Astrocyte (in vitro differentiated cells and primary cell): ENCODE results near the gene CHST11. TPM values are rescaled to one million over a fixed set of nuclear protein-coding genes. Genes with fewer than 3 reads are reported as not detected.
A peak's percentile ranks its signal among the peaks of the same experiment; 100 is the strongest.

Experiments used
- DNase-seq: peaks from one replicate; pipeline ENCODE4 v3.0.0-alpha.2; 2010; ENCODE audit warnings: low read depth
- FAIRE-seq: peaks from 2 replicates; lab custom pipeline; 2011; peaks lifted over from hg19 to GRCh38; lab: Jason Lieb, UNC
- H2AFZ ChIP-seq: 2 replicates; pipeline ENCODE4 v1.6.0; 2012; ENCODE audit warnings: low read depth, low read length, inconsistent platforms
- H3K27ac ChIP-seq: 2 replicates; pipeline ENCODE4 v1.5.1; 2011; ENCODE audit warnings: low read depth, low read length, inconsistent platforms
- H3K27me3 ChIP-seq: 2 replicates; pipeline ENCODE4 v1.6.0; 2011; ENCODE audit warnings: low read length, inconsistent platforms; ENCODE audit not compliant: insufficient read depth
- H3K36me3 ChIP-seq: 2 replicates; pipeline ENCODE4 v1.5.1; 2011; ENCODE audit warnings: low read length, inconsistent platforms; ENCODE audit not compliant: insufficient read depth
- H3K4me1 ChIP-seq: 2 replicates; pipeline ENCODE4 v1.5.1; 2011; ENCODE audit warnings: low read length, inconsistent platforms; ENCODE audit not compliant: insufficient read depth
- H3K4me2 ChIP-seq: 2 replicates; pipeline ENCODE4 v1.6.0; 2012; ENCODE audit warnings: low read length, inconsistent platforms
- H3K4me3 ChIP-seq: 2 replicates; pipeline ENCODE4 v1.5.1; 2011; ENCODE audit warnings: low read depth, mild to moderate bottlenecking, low read length, inconsistent platforms; ENCODE audit not compliant: insufficient read depth
- H3K79me2 ChIP-seq: 2 replicates; pipeline ENCODE4 v1.6.0; 2012; ENCODE audit warnings: mild to moderate bottlenecking, low read length, inconsistent platforms; ENCODE audit not compliant: insufficient read depth
- H3K9ac ChIP-seq: 2 replicates; pipeline ENCODE4 v1.6.0; 2012; ENCODE audit warnings: mild to moderate bottlenecking, low read length, inconsistent platforms
- H3K9me3 ChIP-seq: 2 replicates; pipeline ENCODE4 v1.5.1; 2012; ENCODE audit warnings: low read depth, mild to moderate bottlenecking, low read length, inconsistent platforms; ENCODE audit not compliant: insufficient read depth
- H4K20me1 ChIP-seq: 2 replicates; pipeline ENCODE4 v1.6.0; 2012; ENCODE audit warnings: low read length, inconsistent platforms; ENCODE audit not compliant: insufficient read depth
- H3K27ac Mint-ChIP-seq: one replicate; pipeline ENCODE4 v1.8.0; 2021; ENCODE audit warnings: mild to moderate bottlenecking, mixed read lengths; ENCODE audit not compliant: unreplicated experiment
- H3K27me3 Mint-ChIP-seq: one replicate; pipeline ENCODE4 v1.8.0; 2021; ENCODE audit warnings: low read depth, mixed read lengths; ENCODE audit not compliant: unreplicated experiment
- H3K36me3 Mint-ChIP-seq: one replicate; pipeline ENCODE4 v1.8.0; 2021; ENCODE audit warnings: low read depth, mixed read lengths; ENCODE audit not compliant: unreplicated experiment
- H3K4me1 Mint-ChIP-seq: one replicate; pipeline ENCODE4 v1.8.0; 2021; ENCODE audit warnings: low read depth, mixed read lengths; ENCODE audit not compliant: unreplicated experiment
- H3K4me3 Mint-ChIP-seq: one replicate; pipeline ENCODE4 v1.8.0; 2021; ENCODE audit warnings: mild to moderate bottlenecking, moderate library complexity, mixed read lengths; ENCODE audit not compliant: unreplicated experiment
- H3K9me3 Mint-ChIP-seq: one replicate; pipeline ENCODE4 v1.8.0; 2021; ENCODE audit warnings: mild to moderate bottlenecking, mixed read lengths; ENCODE audit not compliant: unreplicated experiment
- EZH2 ChIP-seq: IDR thresholded peaks from 2 replicates; pipeline ENCODE4 v1.6.1; 2012; ENCODE audit warnings: mild to moderate bottlenecking, low read length, inconsistent platforms; ENCODE audit not compliant: insufficient read depth
- total RNA-seq: library from RNA; stranded (reverse); gene quantifications from 2 replicates; pipeline ENCODE4 v1.2.1, GENCODE V29; 2021
- TF ChIP-seq, protein P1 (sequence below): IDR thresholded peaks from 2 replicates; pipeline ENCODE4 v1.5.1; 2011; ENCODE audit warnings: low read depth, mild to moderate bottlenecking, inconsistent platforms, low read length, moderate library complexity; ENCODE audit not compliant: insufficient read depth

CHST11 gene
- total RNA-seq, 1 donor from 2014 or later, result 30.2 TPM

DNA sequence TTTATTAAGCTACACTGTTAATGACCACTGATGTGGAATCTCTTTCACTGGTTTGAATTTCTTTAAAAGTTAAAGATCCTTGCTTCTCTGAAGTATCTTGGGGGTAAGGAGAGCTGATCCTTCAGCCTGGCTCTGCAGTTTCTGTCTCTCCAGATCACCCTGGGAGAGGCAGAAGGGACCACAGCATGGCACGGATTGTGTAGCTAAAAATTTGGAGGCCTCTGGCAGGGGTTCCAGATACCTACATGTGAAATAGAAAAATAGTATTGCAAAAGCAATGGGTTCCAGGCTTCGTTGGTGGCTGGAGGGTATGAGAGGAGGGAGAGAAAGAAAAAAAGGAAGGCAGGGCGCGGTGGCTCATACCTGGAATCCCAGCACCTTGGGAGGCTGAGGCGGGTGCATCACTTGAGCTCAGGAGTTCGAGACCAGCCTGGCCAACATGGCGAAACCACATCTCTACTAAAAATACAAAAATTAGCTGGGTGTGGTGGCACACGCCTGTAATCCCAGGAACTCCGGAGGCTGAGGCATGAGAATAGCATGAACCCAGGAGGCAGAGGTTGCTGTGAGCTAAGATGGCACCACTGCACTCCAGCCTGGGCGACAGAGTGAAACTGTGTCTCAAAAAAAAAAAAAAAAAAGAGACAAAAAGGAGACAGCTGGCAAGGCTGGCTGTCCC is 3.4 kb downstream of the CHST11 start:
- peaks cover 3% of the 10 kb centered on the region for H3K36me3 ChIP-seq
- no peak overlapping the region for H2AFZ ChIP-seq
- peak overlapping the region; percentile 85 for H3K9ac ChIP-seq
- H3K27ac ChIP-seq, result no peak overlapping the region
- H3K27ac Mint-ChIP-seq, result peak overlapping the region; percentile 2
- H3K4me3 ChIP-seq, result no peak overlapping the region
- peak overlapping the region; percentile 97 for H3K4me2 ChIP-seq
- H3K9me3 Mint-ChIP-seq, result no peaks in the 10 kb centered on the region
- H3K36me3 Mint-ChIP-seq, result peaks cover 6% of the 10 kb centered on the region
- DNase-seq (no peak), FAIRE-seq (no peak)
- H3K27me3 Mint-ChIP-seq, result no peaks in the 10 kb centered on the region
- TF ChIP-seq, protein P1, sequence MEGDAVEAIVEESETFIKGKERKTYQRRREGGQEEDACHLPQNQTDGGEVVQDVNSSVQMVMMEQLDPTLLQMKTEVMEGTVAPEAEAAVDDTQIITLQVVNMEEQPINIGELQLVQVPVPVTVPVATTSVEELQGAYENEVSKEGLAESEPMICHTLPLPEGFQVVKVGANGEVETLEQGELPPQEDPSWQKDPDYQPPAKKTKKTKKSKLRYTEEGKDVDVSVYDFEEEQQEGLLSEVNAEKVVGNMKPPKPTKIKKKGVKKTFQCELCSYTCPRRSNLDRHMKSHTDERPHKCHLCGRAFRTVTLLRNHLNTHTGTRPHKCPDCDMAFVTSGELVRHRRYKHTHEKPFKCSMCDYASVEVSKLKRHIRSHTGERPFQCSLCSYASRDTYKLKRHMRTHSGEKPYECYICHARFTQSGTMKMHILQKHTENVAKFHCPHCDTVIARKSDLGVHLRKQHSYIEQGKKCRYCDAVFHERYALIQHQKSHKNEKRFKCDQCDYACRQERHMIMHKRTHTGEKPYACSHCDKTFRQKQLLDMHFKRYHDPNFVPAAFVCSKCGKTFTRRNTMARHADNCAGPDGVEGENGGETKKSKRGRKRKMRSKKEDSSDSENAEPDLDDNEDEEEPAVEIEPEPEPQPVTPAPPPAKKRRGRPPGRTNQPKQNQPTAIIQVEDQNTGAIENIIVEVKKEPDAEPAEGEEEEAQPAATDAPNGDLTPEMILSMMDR, result no peak
- TF ChIP-seq EZH2, result no peak
- peak overlapping the region; percentile 45 for H3K4me3 Mint-ChIP-seq
- peaks cover 39% of the 10 kb centered on the region for H3K4me1 Mint-ChIP-seq
- peaks cover 74% of the 10 kb centered on the region for H3K79me2 ChIP-seq
- H4K20me1 ChIP-seq, result peaks cover 51% of the 10 kb centered on the region
- H3K27me3 ChIP-seq, result no peaks in the 10 kb centered on the region
- H3K4me1 ChIP-seq, result peaks cover 29% of the 10 kb centered on the region
- no peaks in the 10 kb centered on the region for H3K9me3 ChIP-seq

DNA sequence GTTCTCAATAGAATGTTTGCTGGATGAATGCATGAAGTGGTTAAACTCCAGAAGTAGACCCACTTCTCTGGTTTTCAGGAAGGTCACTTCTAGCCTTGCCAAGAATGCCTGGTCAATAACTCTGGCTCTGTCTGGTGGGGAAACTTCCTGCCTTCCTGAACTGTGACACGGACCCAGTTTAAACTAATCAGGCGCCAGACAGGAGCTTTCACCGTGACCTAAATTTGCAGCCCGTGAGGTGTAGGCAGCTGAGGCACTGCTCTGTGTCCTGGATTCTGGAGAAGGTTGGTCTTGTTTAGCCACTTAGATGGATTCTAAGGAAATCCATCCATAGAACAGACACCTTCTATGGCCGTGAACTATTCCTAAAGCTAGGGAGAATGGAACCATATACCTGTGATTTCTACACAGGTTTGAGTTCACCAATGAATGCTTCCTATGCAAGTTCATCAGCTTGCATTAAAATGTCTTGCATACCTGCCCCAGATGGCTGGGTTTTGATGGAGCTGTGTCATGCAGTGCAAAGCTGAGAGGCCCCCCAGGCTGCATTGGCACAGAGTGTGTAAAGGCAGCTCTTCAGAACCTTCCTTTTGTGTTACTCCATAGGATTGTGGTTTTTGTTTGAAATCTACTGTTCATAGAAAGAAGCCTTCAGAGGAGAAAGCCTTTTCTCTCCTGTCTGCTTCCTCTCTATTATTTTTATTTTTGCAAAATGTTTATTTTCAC is 4.4 kb downstream of the CHST11 start:
- H3K4me3 ChIP-seq, result no peak overlapping the region
- no peaks in the 10 kb centered on the region for H3K27me3 Mint-ChIP-seq
- no peak overlapping the region for H3K4me3 Mint-ChIP-seq

More for the DNA sequence above, 4.4 kb downstream of the CHST11 start:
- Mint-ChIP-seq H3K4me1 (peaks cover 30% of the 10 kb centered on the region), H3K36me3 (peaks cover 6% of the 10 kb centered on the region), H3K9me3 (no peaks in the 10 kb centered on the region), H3K27ac (no peak overlapping the region)
- H3K9me3 ChIP-seq, result no peaks in the 10 kb centered on the region
- no peak overlapping the region for H3K27ac ChIP-seq
- no peak overlapping the region for H2AFZ ChIP-seq
- H3K9ac ChIP-seq, result no peak overlapping the region
- H4K20me1 ChIP-seq, result peaks cover 56% of the 10 kb centered on the region
- no peaks in the 10 kb centered on the region for H3K27me3 ChIP-seq
- peaks cover 21% of the 10 kb centered on the region for H3K4me1 ChIP-seq
- DNase-seq (no peak), FAIRE-seq (no peak)
- peaks cover 3% of the 10 kb centered on the region for H3K36me3 ChIP-seq
- peaks cover 81% of the 10 kb centered on the region for H3K79me2 ChIP-seq
- TF ChIP-seq, protein P1, result no peak
- TF ChIP-seq EZH2, result no peak
- H3K4me2 ChIP-seq, result peak overlapping the region; percentile 97
